ENCODE measurements around the gene PACRG.

The PACRG gene

GRCh38 chr6:163340201-163340887 lies 612.6 kb downstream of the PACRG start:
- no peak for DNase-seq (ENCODE audit: low read depth)
- H3K4me3 ChIP-seq (replicated peaks; ENCODE audit: low read depth, low read length), result no peak overlapping the region

DNA sequence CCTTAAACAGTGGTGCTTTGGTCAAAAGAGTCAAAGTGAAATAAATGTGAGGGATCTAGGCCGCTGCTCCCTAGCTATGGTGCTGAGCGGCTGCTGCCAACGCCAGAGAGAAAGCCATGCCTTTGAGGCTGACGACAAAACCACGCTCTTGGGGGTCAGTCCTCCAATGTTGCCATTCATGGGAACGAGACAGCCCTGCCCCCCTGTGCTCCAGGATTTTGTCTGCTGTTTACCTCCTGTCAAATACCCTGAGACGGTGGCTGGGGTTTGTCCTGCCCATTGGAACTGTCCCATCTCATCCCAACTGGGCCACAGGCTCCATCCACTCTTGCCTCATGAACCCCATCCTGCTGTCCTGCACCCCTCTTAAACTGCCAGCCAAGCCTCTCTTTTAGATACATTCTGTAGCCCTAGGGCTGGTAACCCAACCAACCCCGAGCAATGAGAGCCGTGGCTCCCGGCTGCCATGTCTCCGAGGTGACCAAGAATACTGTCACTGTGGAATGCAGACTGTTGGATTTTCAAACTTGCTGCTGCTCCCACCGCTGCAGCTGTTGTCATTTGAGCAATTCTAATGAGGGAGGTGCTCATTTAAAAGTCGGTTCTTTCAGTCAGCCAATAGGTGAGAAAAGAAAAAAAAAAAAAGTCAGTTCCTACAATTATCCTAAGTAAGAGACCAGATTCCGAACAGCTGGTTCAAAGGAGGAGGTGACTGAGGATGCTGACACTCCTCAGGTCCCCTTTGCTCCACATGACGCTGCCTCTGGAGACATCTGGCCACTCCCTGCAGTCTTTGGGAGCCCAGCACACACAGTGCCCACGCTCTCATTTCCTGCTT lies 613.7 kb downstream of the PACRG start:
- TF ChIP-seq, protein P1, sequence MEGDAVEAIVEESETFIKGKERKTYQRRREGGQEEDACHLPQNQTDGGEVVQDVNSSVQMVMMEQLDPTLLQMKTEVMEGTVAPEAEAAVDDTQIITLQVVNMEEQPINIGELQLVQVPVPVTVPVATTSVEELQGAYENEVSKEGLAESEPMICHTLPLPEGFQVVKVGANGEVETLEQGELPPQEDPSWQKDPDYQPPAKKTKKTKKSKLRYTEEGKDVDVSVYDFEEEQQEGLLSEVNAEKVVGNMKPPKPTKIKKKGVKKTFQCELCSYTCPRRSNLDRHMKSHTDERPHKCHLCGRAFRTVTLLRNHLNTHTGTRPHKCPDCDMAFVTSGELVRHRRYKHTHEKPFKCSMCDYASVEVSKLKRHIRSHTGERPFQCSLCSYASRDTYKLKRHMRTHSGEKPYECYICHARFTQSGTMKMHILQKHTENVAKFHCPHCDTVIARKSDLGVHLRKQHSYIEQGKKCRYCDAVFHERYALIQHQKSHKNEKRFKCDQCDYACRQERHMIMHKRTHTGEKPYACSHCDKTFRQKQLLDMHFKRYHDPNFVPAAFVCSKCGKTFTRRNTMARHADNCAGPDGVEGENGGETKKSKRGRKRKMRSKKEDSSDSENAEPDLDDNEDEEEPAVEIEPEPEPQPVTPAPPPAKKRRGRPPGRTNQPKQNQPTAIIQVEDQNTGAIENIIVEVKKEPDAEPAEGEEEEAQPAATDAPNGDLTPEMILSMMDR (IDR thresholded peaks at IDR 0.05; ENCODE audit: low read length, missing control alignments), result no peak
- no peak overlapping the region for H3K4me3 ChIP-seq (replicated peaks; ENCODE audit: low read depth, low read length)
- DNase-seq (ENCODE audit: low read depth), result no peak

More at GRCh38 chr6:163340201-163340887, 612.6 kb downstream of the PACRG start:
- TF ChIP-seq, protein P1 (IDR thresholded peaks at IDR 0.05; ENCODE audit: low read length, missing control alignments), result no peak

DNA sequence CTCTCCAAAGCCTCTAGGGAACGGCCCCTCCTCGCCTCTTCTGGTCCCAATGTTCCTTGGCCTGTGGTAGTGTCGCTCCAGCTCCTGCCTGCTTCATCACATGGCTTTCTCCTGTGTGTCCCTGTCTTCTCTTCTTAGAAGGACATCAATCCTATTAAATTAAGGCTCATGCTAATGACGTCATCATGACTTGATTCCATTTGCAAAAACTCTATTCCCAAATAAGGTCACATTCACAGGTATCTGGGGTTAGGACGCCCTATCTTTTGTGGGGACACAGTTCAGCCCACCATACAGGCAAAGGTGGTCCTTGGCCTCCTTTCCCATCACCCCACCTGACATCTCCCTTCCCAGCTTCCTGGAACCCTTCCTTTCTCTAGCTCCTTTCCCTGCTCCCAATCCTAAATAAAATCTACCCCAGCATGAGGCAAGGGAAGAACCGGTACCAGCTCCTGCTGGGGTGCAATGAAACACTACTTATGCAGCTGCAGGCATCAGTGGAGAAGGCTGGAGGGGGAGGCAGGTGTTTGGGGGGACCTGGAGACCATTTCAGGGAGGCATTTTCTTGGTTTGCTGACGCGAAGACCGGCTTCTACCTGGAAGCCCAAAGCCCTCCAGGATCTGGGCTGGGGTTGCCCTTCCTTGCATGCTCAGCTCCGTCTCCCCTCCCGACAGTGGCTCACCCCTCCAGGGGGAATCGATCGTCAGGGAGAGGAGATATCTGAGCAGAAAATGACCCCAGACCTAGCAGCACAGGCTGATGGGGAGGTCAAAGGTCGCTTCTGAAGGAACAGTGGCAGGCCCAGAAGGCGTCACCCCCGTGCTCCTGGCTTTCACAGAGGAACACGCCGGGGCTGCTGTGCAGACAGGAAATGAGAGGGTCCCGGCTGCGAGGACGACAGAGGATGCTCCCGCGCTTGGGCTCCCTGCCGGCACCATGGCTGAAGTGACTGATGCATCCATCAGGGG lies 615.1 kb downstream of the PACRG start:
- TF ChIP-seq, protein P1 (IDR thresholded peaks at IDR 0.05; ENCODE audit: low read length, missing control alignments), result no peak
- DNase-seq (ENCODE audit: low read depth), result no peak
- H3K4me3 ChIP-seq (replicated peaks; ENCODE audit: low read depth, low read length), result no peak overlapping the region

DNA sequence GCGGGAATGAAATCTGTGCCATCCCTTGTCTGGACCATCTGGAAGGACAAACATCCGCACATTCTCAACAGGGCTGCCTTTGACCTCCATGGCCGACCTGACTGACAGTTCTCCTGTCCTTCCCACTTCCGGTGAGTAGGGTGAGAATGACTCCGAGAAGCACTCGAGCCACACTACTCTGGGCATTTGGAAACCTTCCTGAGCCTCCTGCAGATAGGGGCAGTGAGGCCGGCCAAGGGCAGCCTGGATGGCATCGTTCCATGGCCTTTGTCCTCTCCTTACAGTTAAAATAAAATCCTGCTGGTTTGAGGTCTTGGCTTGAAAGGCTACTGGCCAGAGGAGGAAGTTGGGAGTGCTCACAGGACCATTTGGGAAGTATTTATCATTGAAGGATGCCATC lies 615.8 kb downstream of the PACRG start:
- TF ChIP-seq, protein P1 (IDR thresholded peaks at IDR 0.05; ENCODE audit: low read length, missing control alignments), result no peak
- no peak overlapping the region for H3K4me3 ChIP-seq (replicated peaks; ENCODE audit: low read depth, low read length)
- no peak for DNase-seq (ENCODE audit: low read depth)

DNA sequence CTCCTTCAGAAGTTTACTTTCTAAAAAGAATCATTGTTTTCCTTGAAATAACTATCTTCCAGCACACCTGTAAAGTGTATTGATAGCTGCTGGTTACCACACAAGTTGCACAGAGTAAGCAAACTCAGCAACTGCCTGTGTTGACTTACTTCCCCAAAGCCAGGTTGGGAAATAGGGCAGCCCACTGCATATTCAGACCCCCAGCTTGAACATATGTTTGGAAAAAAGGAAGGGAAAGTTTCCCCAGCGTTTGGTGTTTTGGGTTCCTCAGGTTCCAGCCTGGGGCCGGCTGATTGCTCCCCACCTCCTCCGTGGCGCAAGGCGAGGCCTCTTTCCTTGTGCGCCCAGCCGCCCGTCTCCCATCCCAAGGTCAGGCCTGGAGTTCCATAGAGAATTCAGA lies 616.6 kb downstream of the PACRG start:
- no peak overlapping the region for H3K4me3 ChIP-seq (replicated peaks; ENCODE audit: low read depth, low read length)
- TF ChIP-seq, protein P1 (IDR thresholded peaks at IDR 0.05; ENCODE audit: low read length, missing control alignments), result no peak
- no peak for DNase-seq (ENCODE audit: low read depth)

DNA sequence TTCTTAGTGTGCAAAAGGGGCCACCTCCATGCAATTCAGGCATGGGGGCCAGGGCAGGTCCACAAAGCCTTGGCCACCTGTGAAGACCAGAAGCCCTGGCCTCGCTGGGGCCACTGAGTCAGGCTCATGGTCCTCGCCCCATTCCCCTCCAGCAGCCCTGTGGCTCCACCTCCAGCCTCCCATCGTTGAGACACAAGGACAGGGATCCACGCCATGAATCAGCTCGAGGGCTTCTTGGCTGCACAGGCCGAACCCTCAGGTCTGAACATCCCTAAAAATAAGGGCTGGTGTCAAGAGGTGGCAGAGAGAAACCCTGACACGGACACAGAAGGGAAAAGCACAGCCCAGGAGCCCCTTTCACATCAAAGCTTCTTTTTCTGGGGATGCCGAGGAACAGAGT lies 618.2 kb downstream of the PACRG start:
- DNase-seq (ENCODE audit: low read depth), result no peak
- H3K4me3 ChIP-seq (replicated peaks; ENCODE audit: low read depth, low read length), result no peak overlapping the region
- TF ChIP-seq, protein P1 (IDR thresholded peaks at IDR 0.05; ENCODE audit: low read length, missing control alignments), result no peak
